ENCODE data around the gene ATR. TPM values are rescaled to one million over a fixed set of nuclear protein-coding genes. Genes with fewer than 3 reads are reported as not detected.

The ATR gene
- total RNA-seq, 1 experiment from 2014 or later, result 24.7 TPM

- no peaks in the 10 kb centered on the region for H3K9me3 ChIP-seq (ENCODE audit: control insufficient read depth in 1 of 2, insufficient read depth in 1 of 2, low read depth in 1 of 2, low read length in 2 of 2)
- ATAC-seq (no peak), DNase-seq (ENCODE audit: low read depth, low spot score) (no peak)
- no peak for TF ChIP-seq JUND (IDR thresholded peaks at IDR 0.05)
- TF ChIP-seq POLR2A (IDR thresholded peaks at IDR 0.05; ENCODE audit: borderline replicate concordance, extremely low read depth, insufficient read depth, insufficient read length), result no peak
- TF ChIP-seq ZFX (IDR thresholded peaks at IDR 0.05), result no peak
- no peak for TF ChIP-seq CBX3 (IDR thresholded peaks at IDR 0.05; ENCODE audit: low read depth)
- TF ChIP-seq, protein P1, sequence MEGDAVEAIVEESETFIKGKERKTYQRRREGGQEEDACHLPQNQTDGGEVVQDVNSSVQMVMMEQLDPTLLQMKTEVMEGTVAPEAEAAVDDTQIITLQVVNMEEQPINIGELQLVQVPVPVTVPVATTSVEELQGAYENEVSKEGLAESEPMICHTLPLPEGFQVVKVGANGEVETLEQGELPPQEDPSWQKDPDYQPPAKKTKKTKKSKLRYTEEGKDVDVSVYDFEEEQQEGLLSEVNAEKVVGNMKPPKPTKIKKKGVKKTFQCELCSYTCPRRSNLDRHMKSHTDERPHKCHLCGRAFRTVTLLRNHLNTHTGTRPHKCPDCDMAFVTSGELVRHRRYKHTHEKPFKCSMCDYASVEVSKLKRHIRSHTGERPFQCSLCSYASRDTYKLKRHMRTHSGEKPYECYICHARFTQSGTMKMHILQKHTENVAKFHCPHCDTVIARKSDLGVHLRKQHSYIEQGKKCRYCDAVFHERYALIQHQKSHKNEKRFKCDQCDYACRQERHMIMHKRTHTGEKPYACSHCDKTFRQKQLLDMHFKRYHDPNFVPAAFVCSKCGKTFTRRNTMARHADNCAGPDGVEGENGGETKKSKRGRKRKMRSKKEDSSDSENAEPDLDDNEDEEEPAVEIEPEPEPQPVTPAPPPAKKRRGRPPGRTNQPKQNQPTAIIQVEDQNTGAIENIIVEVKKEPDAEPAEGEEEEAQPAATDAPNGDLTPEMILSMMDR (IDR thresholded peaks at IDR 0.05 in 2 of 3, conservative IDR thresholded peaks at IDR 0.05 in 1 of 3; ENCODE audit: borderline replicate concordance in 1 of 3, insufficient read depth in 1 of 3, low read depth in 2 of 3, low read length in 2 of 3), result no peak
- H3K36me3 ChIP-seq (ENCODE audit: control insufficient read depth in 1 of 2, insufficient read depth in 2 of 2, low read length in 2 of 2), result peaks cover 17 to 22% of the 10 kb centered on the region in 2 experiments
- intact Hi-C loops (cut with micrococcal nuclease), result no loop called here
- CTCF ChIA-PET, result no interaction called here
- H3K4me2 ChIP-seq (ENCODE audit: low read length), result no peak overlapping the region
- POLR2A ChIA-PET, result no interaction called here
- no peaks in the 10 kb centered on the region for H3K4me1 ChIP-seq (ENCODE audit: control insufficient read depth in 1 of 2, insufficient read depth in 2 of 2, low read length in 2 of 2)
- no TSS peak for BruUV-seq (replicated peaks)
- H3K79me2 ChIP-seq (ENCODE audit: insufficient read depth, low read length), result no peaks in the 10 kb centered on the region
- H3K9ac ChIP-seq (ENCODE audit: low read length), result no peak overlapping the region
- no peaks in the 10 kb centered on the region for H3K27me3 ChIP-seq (ENCODE audit: insufficient read depth, low read length)
- RAD21 ChIA-PET (ENCODE audit: low non-redundant PET in 1 of 2, low total read pairs in 2 of 2, uncharacterized antibody in 2 of 2, unreplicated experiment in 2 of 2), result no interaction called here
- H4K20me1 ChIP-seq (ENCODE audit: insufficient read depth), result no peaks in the 10 kb centered on the region
- no peaks in the 10 kb centered on the region for H3K9me2 ChIP-seq (ENCODE audit: insufficient read depth)
- H3K27ac ChIP-seq (ENCODE audit: low read depth, low read length), result no peak overlapping the region
- H2AFZ ChIP-seq (ENCODE audit: low read depth, low read length, poor library complexity, severe bottlenecking), result no peak overlapping the region
- no peak overlapping the region for H3K4me3 ChIP-seq (replicated peaks in 1 of 2; ENCODE audit: low read depth in 1 of 2, low read length in 2 of 2)
Measured at GRCh38 chr3:142536519-142536918, 42.0 kb downstream of the ATR start.

DNA sequence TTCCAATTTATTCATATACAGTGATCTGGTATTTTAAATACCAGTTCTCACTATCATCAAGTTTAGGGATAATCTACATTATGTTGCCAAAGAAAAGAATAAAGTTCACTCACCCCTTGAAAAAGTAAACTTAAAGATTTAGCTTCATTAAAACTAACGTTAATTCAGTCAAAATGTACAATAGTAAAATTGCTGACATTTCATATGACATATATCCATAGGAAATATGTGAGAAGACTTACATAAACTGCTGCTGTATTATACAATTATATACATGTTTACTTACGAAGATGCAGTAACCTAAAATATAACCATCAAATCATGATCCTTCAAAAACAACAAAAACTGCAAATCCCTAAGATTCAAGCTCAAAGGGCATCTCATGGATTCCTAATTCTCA, 44.0 kb downstream of the ATR start:
- no TSS peak for BruUV-seq (replicated peaks)
- H2AFZ ChIP-seq (ENCODE audit: low read depth, low read length, poor library complexity, severe bottlenecking), result no peak overlapping the region
- H3K27ac ChIP-seq (ENCODE audit: low read depth, low read length), result no peak overlapping the region
- intact Hi-C loops (cut with micrococcal nuclease), result no loop called here
- DNase-seq (ENCODE audit: low read depth, low spot score) (no peak), ATAC-seq (no peak)
- TF ChIP-seq JUND (IDR thresholded peaks at IDR 0.05), result no peak
- no peak for TF ChIP-seq ZFX (IDR thresholded peaks at IDR 0.05)
- no peak for TF ChIP-seq EZH2phosphoT487 (IDR thresholded peaks at IDR 0.05; ENCODE audit: borderline replicate concordance)
- TF ChIP-seq RAD21 (IDR thresholded peaks at IDR 0.05; ENCODE audit: low read depth), result no peak
- TF ChIP-seq ELF1 (IDR thresholded peaks at IDR 0.05; ENCODE audit: borderline replicate concordance, low read depth), result no peak
- no peaks in the 10 kb centered on the region for H4K20me1 ChIP-seq (ENCODE audit: insufficient read depth)
- H3K4me1 ChIP-seq (ENCODE audit: control insufficient read depth in 1 of 2, insufficient read depth in 2 of 2, low read length in 2 of 2), result no peaks in the 10 kb centered on the region
- no peak overlapping the region for H3K4me2 ChIP-seq (ENCODE audit: low read length)
- H3K4me3 ChIP-seq (replicated peaks in 1 of 2; ENCODE audit: low read depth in 1 of 2, low read length in 2 of 2), result no peak overlapping the region
- POLR2A ChIA-PET, result no interaction called here
- CTCF ChIA-PET, result no interaction called here
- H3K36me3 ChIP-seq (ENCODE audit: control insufficient read depth in 1 of 2, insufficient read depth in 2 of 2, low read length in 2 of 2), result peaks cover 17 to 22% of the 10 kb centered on the region in 2 experiments
- no peaks in the 10 kb centered on the region for H3K9me3 ChIP-seq (ENCODE audit: control insufficient read depth in 1 of 2, insufficient read depth in 1 of 2, low read depth in 1 of 2, low read length in 2 of 2)
- RAD21 ChIA-PET (ENCODE audit: low non-redundant PET in 1 of 2, low total read pairs in 2 of 2, uncharacterized antibody in 2 of 2, unreplicated experiment in 2 of 2), result no interaction called here
- H3K79me2 ChIP-seq (ENCODE audit: insufficient read depth, low read length), result no peaks in the 10 kb centered on the region
- H3K9ac ChIP-seq (ENCODE audit: low read length), result no peak overlapping the region
- H3K9me2 ChIP-seq (ENCODE audit: insufficient read depth), result no peaks in the 10 kb centered on the region
- no peaks in the 10 kb centered on the region for H3K27me3 ChIP-seq (ENCODE audit: insufficient read depth, low read length)

All from HCT116 (cell line).